Spinal cord (tissue), 10 donors: ENCODE results near the gene ZFP36L1. TPM values are rescaled to one million over a fixed set of nuclear protein-coding genes. Genes with fewer than 3 reads are reported as not detected.
A peak's percentile ranks its signal among the peaks of the same experiment; 100 is the strongest.
"Not testable (repeated sequence)": the region's sequence is repeated elsewhere in the genome, so short reads cannot be mapped to it uniquely, and the experiment has no call there.

Experiments
- DNase-seq, 6 donors: peaks; one replicate each; pipeline versions ENCODE4 v3.0.0 to v3.0.0-alpha.2; 2013 to 2015; ENCODE audit warnings: low spot score in 6 of 6, low read depth in 4 of 6
- H3K27ac ChIP-seq: one replicate; pipeline ENCODE4 v1.5.1; 2013; ENCODE audit warnings: low read depth, low read length, control low read depth
- H3K27me3 ChIP-seq: one replicate; pipeline ENCODE4 v1.6.1; 2013; ENCODE audit warnings: low read length; ENCODE audit not compliant: control insufficient read depth, insufficient read depth
- H3K36me3 ChIP-seq: one replicate; pipeline ENCODE4 v1.6.1; 2013; ENCODE audit warnings: low read length; ENCODE audit not compliant: control insufficient read depth, insufficient read depth
- H3K4me1 ChIP-seq: one replicate; pipeline ENCODE4 v1.6.1; 2013; ENCODE audit warnings: low read length; ENCODE audit not compliant: control insufficient read depth, insufficient read depth
- H3K4me3 ChIP-seq: one replicate; pipeline ENCODE4 v1.5.1; 2013; ENCODE audit warnings: low read depth, low read length, control low read depth
- H3K9me3 ChIP-seq: one replicate; pipeline ENCODE4 v1.6.1; 2013; ENCODE audit warnings: low read length; ENCODE audit not compliant: control insufficient read depth, insufficient read depth
- WGBS: methylation state at CpG from one replicate; pipeline ENCODE4 v1.1.5; 2013; ENCODE audit warnings: missing lambda C conversion rate; ENCODE audit not compliant: insufficient coverage; 5-methylcytosine and 5-hydroxymethylcytosine counted together
- polyA plus RNA-seq, 2 donors: library from polyadenylated mRNA; unstranded; fragments of 120-200 nt; gene quantifications; one replicate each; pipeline ENCODE4 v1.2.1, GENCODE V29; 2013; ENCODE audit not compliant: insufficient read length in 2 of 2
- total RNA-seq, 2 donors: library from RNA; depleted of rRNA in 1 of 2; stranded (reverse); fragments of 120-200 nt in 1 of 2; fragments of >200 nt in 1 of 2; gene quantifications; one replicate each; pipeline versions ENCODE4 v1.2.3 to v1.2.4, GENCODE V29; 2013 to 2014
- donor health status: healthy.

Gene ZFP36L1
- total and polyA plus RNA-seq, 4 donors = 39.5 to 170 (median 125) TPM

- Histone ChIP-seq H3K36me3 (no peaks in the 10 kb centered on the region), H3K4me3 (no peak overlapping the region), H3K27me3 (no peaks in the 10 kb centered on the region), H3K27ac (no peak overlapping the region), H3K4me1 (no peaks in the 10 kb centered on the region), H3K9me3 (no peaks in the 10 kb centered on the region)
- 94% methylated on average over 7 of the region's 7 CpGs for WGBS
- no peak for DNase-seq
Measured at GRCh38 chr14:68768316-68768715, 24.6 kb downstream of the ZFP36L1 start.

GRCh38 chr14:68767248-68767645, 25.6 kb downstream of the ZFP36L1 start:
- Histone ChIP-seq H3K27me3 (no peaks in the 10 kb centered on the region), H3K4me3 (no peak overlapping the region), H3K4me1 (peaks cover 9% of the 10 kb centered on the region), H3K36me3 (no peaks in the 10 kb centered on the region), H3K27ac (no peak overlapping the region), H3K9me3 (no peaks in the 10 kb centered on the region)
- WGBS = 97% methylated on average over 4 of the region's 5 CpGs
- DNase-seq = no peak

- Histone ChIP-seq H3K27me3 (no peaks in the 10 kb centered on the region), H3K36me3 (no peaks in the 10 kb centered on the region), H3K9me3 (no peaks in the 10 kb centered on the region), H3K27ac (no peak overlapping the region), H3K4me3 (no peak overlapping the region), H3K4me1 (peaks cover 9% of the 10 kb centered on the region)
- DNase-seq = no peak
- WGBS = 65% methylated on average over 3 of the region's 7 CpGs
Measured at GRCh38 chr14:68766299-68767247, 26.3 kb downstream of the ZFP36L1 start.

- not testable (repeated sequence) for H3K27ac ChIP-seq, H3K4me3 ChIP-seq, DNase-seq, H3K36me3 ChIP-seq, H3K9me3 ChIP-seq, H3K27me3 ChIP-seq
- H3K4me1 ChIP-seq = peaks cover 14% of the 10 kb centered on the region
- WGBS = 100% methylated on average over 2 of the region's 4 CpGs
Measured at GRCh38 chr14:68763843-68764242, 29.0 kb downstream of the ZFP36L1 start.

- WGBS = 25% methylated on average over 4 of the region's 11 CpGs
- H3K27me3 ChIP-seq = no peaks in the 10 kb centered on the region
- H3K4me1 ChIP-seq = peaks cover 21% of the 10 kb centered on the region
- no peak overlapping the region for H3K4me3 ChIP-seq
- peak in 2 of 6 donors; percentile 26 to 50 for DNase-seq
- H3K27ac ChIP-seq = peak overlapping the region; percentile 68
- no peaks in the 10 kb centered on the region for H3K36me3 ChIP-seq
- H3K9me3 ChIP-seq = no peaks in the 10 kb centered on the region
Measured at GRCh38 chr14:68762953-68763764, 29.7 kb downstream of the ZFP36L1 start.

GRCh38 chr14:68761391-68761790, 31.5 kb downstream of the ZFP36L1 start:
- Histone ChIP-seq H3K27me3 (no peaks in the 10 kb centered on the region), H3K4me1 (peaks cover 24% of the 10 kb centered on the region), H3K36me3 (no peaks in the 10 kb centered on the region), H3K4me3 (no peak overlapping the region), H3K9me3 (no peaks in the 10 kb centered on the region), H3K27ac (no peak overlapping the region)
- DNase-seq = no peak
- WGBS = 100% methylated on average over 1 of the region's 1 CpG

- H3K36me3 ChIP-seq = no peaks in the 10 kb centered on the region
- H3K27ac ChIP-seq = no peak overlapping the region
- no peak for DNase-seq
- H3K27me3 ChIP-seq = no peaks in the 10 kb centered on the region
- no peaks in the 10 kb centered on the region for H3K9me3 ChIP-seq
- H3K4me1 ChIP-seq = peaks cover 30% of the 10 kb centered on the region
- no peak overlapping the region for H3K4me3 ChIP-seq
- WGBS = no CpG with 5 or more reads among the region's 2 CpGs
Measured at GRCh38 chr14:68760761-68761160, 32.1 kb downstream of the ZFP36L1 start.

GRCh38 chr14:68759937-68760336, 32.9 kb downstream of the ZFP36L1 start:
- Histone ChIP-seq H3K9me3 (no peaks in the 10 kb centered on the region), H3K4me3 (no peak overlapping the region), H3K4me1 (peaks cover 32% of the 10 kb centered on the region), H3K27me3 (no peaks in the 10 kb centered on the region), H3K27ac (no peak overlapping the region), H3K36me3 (no peaks in the 10 kb centered on the region)
- 75% methylated on average over 5 of the region's 5 CpGs for WGBS
- no peak for DNase-seq

- 74% methylated on average over 5 of the region's 8 CpGs for WGBS
- H3K36me3 ChIP-seq = no peaks in the 10 kb centered on the region
- peaks cover 32% of the 10 kb centered on the region for H3K4me1 ChIP-seq
- no peaks in the 10 kb centered on the region for H3K9me3 ChIP-seq
- H3K27me3 ChIP-seq = no peaks in the 10 kb centered on the region
- no peak for DNase-seq
- H3K27ac ChIP-seq = no peak overlapping the region
- H3K4me3 ChIP-seq = no peak overlapping the region
Measured at GRCh38 chr14:68759017-68759560, 33.8 kb downstream of the ZFP36L1 start.
